ENCODE data around the gene HAUS8. TPM values are rescaled to one million over a fixed set of nuclear protein-coding genes. Genes with fewer than 3 reads are reported as not detected.

Gene HAUS8
- polyA plus RNA-seq, 3 donors, result 2.5 to 9.3 (median 4.4) TPM

DNA sequence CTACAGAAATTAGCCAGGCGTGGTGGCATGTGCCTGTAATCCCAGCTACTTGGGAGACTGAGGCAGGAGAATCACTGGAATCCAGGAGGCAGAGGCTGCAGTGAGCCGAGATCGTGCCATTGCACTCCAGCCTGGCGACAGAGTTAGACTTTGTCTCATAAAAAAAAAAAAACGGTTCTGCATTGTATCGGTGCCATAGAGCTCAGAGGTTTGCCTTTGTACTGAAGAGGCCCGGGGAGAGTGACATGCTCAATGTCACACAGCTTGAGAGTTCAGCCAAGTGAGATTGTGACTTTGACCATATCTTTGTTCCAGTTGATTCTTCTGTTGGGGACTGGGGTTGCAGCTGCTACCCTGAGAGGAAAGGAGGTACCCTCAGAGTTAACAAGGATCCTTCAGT lies 4.3 kb downstream of the HAUS8 start:
- H3K9ac ChIP-seq (ENCODE audit: insufficient read depth, low read length, poor library complexity, severe bottlenecking), result no peak overlapping the region
- H3K27ac Mint-ChIP-seq, result peak overlapping the region in 3 of 7 donors; percentile 1 to 55 (median 37)
- peaks cover under 1% of the 10 kb centered on the region for H4K20me1 ChIP-seq (ENCODE audit: insufficient read depth, low read length)
- 98% methylated on average over 7 of the region's 7 CpGs for WGBS (ENCODE audit: insufficient coverage)
- peaks cover 23 to 24% of the 10 kb centered on the region in 2 donors for H3K4me1 ChIP-seq (ENCODE audit: control insufficient read depth in 1 of 2, insufficient read depth in 2 of 2, low read length in 2 of 2)
- H3K36me3 ChIP-seq (replicated peaks in 1 of 2; ENCODE audit: control insufficient read depth in 1 of 2, insufficient read depth in 2 of 2, low read length in 2 of 2), result peaks cover 17 to 23% of the 10 kb centered on the region in 2 donors
- intact Hi-C loops (cut with micrococcal nuclease), result no loop called here
- H3K9me3 Mint-ChIP-seq, result peaks cover 0 to 4% (median 0%) of the 10 kb centered on the region in 7 donors
- no peak overlapping the region for H3K4me3 ChIP-seq (replicated peaks in 1 of 3; ENCODE audit: low read depth in 2 of 3, low read length in 3 of 3)
- H3K27me3 ChIP-seq (ENCODE audit: control insufficient read depth in 2 of 2, insufficient read depth in 2 of 2, low read length in 2 of 2), result no peaks in the 10 kb centered on the region
- no peak overlapping the region for H3K4me3 Mint-ChIP-seq
- DNase-seq, result no peak
- peaks cover 74% of the 10 kb centered on the region for H3K79me2 ChIP-seq (ENCODE audit: insufficient read depth, low read length)
- no peaks in the 10 kb centered on the region for H3K9me3 ChIP-seq (replicated peaks in 1 of 2; ENCODE audit: control insufficient read depth in 1 of 2, insufficient read depth in 1 of 2, low read length in 2 of 2)
- no peak overlapping the region for H2AFZ ChIP-seq (ENCODE audit: insufficient read depth, low read depth, low read length, poor library complexity, severe bottlenecking)
- H3K27me3 Mint-ChIP-seq (ENCODE audit: low read depth in 3 of 3), result peaks cover 0 to 5% (median 2%) of the 10 kb centered on the region in 3 donors
- H3K4me2 ChIP-seq (replicated peaks; ENCODE audit: extremely low read depth, low read length, poor library complexity, severe bottlenecking), result no peak overlapping the region
- no peak overlapping the region for H3K27ac ChIP-seq (ENCODE audit: low read depth in 1 of 2, low read length in 2 of 2)
- peaks cover 37 to 39% of the 10 kb centered on the region in 2 donors for H3K36me3 Mint-ChIP-seq
- TF ChIP-seq CTCF (IDR thresholded peaks at IDR 0.05), result no peak
- peaks cover 45% of the 10 kb centered on the region for H3K4me1 Mint-ChIP-seq

DNA sequence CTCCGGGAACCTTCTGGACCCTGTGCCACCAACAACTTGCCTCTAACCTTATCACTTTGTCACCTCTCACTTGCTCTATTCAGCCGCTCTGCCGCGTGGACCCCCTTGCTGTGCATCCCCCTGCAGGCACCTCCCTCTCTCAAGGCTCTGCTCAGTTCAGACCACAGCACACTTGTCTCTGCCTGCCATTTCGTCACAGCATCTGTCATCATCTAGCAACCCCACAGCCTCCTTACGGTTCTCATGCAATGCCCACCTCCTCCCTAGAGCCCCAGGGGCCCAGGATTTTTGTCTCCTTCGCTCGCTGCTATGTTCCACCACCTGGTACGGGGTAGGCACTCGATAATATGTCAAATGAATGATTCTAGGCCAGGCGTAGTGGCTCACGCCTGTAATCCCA lies 4.8 kb downstream of the HAUS8 start:
- H3K4me3 Mint-ChIP-seq, result no peak overlapping the region

More for the DNA sequence above, 4.8 kb downstream of the HAUS8 start:
- peaks cover 45% of the 10 kb centered on the region for H3K4me1 Mint-ChIP-seq
- intact Hi-C loops (cut with micrococcal nuclease), result no loop called here
- H2AFZ ChIP-seq (ENCODE audit: insufficient read depth, low read depth, low read length, poor library complexity, severe bottlenecking), result no peak overlapping the region
- H3K27me3 ChIP-seq (ENCODE audit: control insufficient read depth in 2 of 2, insufficient read depth in 2 of 2, low read length in 2 of 2), result no peaks in the 10 kb centered on the region
- DNase-seq, result no peak
- peaks cover 0 to 4% (median 0%) of the 10 kb centered on the region in 7 donors for H3K9me3 Mint-ChIP-seq
- H3K79me2 ChIP-seq (ENCODE audit: insufficient read depth, low read length), result peaks cover 76% of the 10 kb centered on the region
- peaks cover 17 to 23% of the 10 kb centered on the region in 2 donors for H3K36me3 ChIP-seq (replicated peaks in 1 of 2; ENCODE audit: control insufficient read depth in 1 of 2, insufficient read depth in 2 of 2, low read length in 2 of 2)
- H3K27me3 Mint-ChIP-seq (ENCODE audit: low read depth in 3 of 3), result peaks cover 0 to 5% (median 2%) of the 10 kb centered on the region in 3 donors
- H3K4me1 ChIP-seq (ENCODE audit: control insufficient read depth in 1 of 2, insufficient read depth in 2 of 2, low read length in 2 of 2), result peaks cover 23 to 24% of the 10 kb centered on the region in 2 donors
- peak overlapping the region in 1 of 2 donors; percentile 11 for H3K27ac ChIP-seq (ENCODE audit: low read depth in 1 of 2, low read length in 2 of 2)
- H3K36me3 Mint-ChIP-seq, result peaks cover 37 to 39% of the 10 kb centered on the region in 2 donors
- no peaks in the 10 kb centered on the region for H3K9me3 ChIP-seq (replicated peaks in 1 of 2; ENCODE audit: control insufficient read depth in 1 of 2, insufficient read depth in 1 of 2, low read length in 2 of 2)
- no peak for TF ChIP-seq CTCF (IDR thresholded peaks at IDR 0.05)
- H4K20me1 ChIP-seq (ENCODE audit: insufficient read depth, low read length), result no peaks in the 10 kb centered on the region
- 90% methylated on average over 12 of the region's 12 CpGs for WGBS (ENCODE audit: insufficient coverage)
- H3K4me2 ChIP-seq (replicated peaks; ENCODE audit: extremely low read depth, low read length, poor library complexity, severe bottlenecking), result no peak overlapping the region
- no peak overlapping the region for H3K4me3 ChIP-seq (replicated peaks in 1 of 3; ENCODE audit: low read depth in 2 of 3, low read length in 3 of 3)
- no peak overlapping the region for H3K9ac ChIP-seq (ENCODE audit: insufficient read depth, low read length, poor library complexity, severe bottlenecking)
- peak overlapping the region in 4 of 7 donors; percentile 38 to 80 (median 66) for H3K27ac Mint-ChIP-seq
